HG02884 (cell line): ENCODE results near the gene RPS6KB2.

Source experiments
- ATAC-seq: cut with Tn5 transposase; IDR thresholded peaks from one replicate; pipeline ENCODE4 v1.9.1; 2021; ENCODE audit warnings: mild to moderate bottlenecking, moderate library complexity; ENCODE audit not compliant: unreplicated experiment

Gene RPS6KB2

GRCh38 chr11:67441098-67441563, 12.8 kb downstream of the RPS6KB2 start:
- ATAC-seq, result no peak

DNA sequence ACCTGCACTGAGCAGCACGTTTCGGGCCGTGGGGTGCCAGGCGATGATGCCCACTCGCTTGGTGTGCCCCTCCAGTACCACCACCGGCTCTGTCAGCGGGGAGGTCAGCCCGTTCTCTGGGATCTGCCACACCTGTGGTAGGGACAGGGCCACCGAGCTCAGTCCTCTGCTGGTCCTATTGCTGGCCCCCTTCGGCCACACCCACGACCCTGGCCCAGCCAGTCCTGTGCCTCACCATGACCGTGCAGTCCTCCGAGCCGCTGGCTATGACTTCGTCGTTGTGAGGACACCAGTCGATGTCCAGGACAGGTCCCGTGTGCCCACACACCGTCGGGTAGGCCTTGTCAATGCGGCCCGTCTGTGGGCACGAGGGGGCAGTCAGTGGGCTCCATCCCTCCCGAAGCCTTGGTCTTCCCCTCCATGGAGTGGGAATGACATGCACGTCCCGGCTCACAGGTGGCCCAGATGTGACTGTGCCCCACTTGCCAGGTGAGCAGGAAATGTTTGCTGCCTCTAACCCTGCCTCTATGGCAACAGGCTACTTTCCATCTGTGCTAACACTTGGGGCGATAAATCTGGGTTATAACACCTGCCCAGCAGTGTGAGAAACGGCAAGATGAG, 13.5 kb downstream of the RPS6KB2 start:
- no peak for ATAC-seq

DNA sequence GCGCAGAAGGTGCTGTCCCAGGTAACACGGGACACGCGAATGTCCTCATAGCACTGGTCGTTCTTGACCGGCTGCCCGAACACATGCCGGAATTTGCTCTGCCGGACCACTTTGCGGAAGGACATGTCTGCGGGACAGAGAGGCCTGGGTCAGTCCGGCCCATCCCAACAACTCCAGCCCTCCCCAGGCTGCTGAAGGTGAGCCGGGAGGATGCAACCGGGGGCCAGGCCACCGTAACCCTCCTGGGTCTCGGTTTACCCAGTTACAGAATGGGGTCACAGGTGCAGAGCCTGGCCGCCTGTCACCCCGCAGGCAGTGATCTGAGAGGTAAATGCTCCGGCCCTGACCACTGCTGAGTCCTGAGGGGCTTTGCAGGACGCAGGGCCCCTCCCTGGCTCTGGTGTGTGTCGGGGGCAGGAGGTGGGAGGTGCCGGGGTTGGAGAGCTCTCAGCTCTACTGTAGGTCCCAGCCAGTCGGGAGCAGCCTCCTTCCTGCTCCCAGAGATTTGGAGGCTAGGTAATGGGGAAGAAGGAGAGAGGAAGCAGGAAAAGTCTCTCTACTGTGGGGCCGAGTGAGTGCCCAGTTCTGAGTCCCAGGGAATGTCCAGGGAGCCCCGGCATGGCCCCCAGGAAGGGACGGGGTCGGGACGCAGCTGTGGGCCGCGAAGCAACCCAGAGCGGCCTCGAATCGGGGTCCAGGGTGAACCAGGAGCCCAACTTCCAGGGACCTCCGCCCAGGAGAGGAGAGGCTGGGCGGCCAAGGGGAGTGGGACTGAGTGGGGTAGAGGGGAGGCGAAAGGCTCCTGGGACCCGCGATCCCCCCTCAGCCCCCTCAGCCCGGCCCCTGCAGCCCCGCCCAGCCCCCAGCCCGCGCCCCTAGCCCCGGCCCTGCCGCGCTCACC, 14.5 kb downstream of the RPS6KB2 start:
- no peak for ATAC-seq

GRCh38 chr11:67445515-67445914, 17.2 kb downstream of the RPS6KB2 start:
- ATAC-seq, result no peak

- no peak for ATAC-seq
Observed at GRCh38 chr11:67448220-67448609, 19.9 kb downstream of the RPS6KB2 start.

DNA sequence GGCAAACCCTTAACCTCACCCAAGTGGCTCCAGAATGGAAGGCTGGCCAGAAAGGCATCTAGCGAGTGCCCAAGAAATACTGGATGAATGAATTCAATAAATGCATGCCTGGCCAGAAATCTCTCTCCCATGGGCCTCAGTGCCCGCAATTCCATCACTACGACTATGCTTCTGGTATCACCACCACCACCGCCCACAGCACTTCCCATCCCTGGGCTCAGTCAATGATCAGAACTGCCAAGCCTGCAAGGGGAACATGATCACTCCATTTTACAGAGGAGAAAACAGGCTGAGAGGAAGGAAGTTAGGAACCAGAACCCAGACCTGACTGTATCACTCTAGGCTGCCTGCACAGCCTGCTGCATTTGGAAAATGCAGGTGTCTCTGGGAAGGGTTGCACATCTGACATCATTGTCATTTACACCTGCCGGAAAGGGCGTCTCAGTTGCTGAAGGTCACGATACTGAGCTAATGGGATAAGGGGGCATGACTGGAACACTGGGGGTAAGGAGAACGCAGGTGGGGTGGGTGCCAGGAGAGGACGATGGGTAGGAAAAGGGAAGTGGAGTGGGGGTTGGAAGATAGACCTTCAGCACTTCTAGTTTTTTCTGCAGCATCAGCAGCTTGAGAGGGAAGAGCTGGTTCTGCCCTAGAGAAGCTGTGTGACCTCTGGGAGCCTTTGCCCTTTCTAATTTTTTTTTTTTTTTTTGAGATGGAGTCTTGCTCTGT, 21.0 kb downstream of the RPS6KB2 start:
- ATAC-seq, result no peak

DNA sequence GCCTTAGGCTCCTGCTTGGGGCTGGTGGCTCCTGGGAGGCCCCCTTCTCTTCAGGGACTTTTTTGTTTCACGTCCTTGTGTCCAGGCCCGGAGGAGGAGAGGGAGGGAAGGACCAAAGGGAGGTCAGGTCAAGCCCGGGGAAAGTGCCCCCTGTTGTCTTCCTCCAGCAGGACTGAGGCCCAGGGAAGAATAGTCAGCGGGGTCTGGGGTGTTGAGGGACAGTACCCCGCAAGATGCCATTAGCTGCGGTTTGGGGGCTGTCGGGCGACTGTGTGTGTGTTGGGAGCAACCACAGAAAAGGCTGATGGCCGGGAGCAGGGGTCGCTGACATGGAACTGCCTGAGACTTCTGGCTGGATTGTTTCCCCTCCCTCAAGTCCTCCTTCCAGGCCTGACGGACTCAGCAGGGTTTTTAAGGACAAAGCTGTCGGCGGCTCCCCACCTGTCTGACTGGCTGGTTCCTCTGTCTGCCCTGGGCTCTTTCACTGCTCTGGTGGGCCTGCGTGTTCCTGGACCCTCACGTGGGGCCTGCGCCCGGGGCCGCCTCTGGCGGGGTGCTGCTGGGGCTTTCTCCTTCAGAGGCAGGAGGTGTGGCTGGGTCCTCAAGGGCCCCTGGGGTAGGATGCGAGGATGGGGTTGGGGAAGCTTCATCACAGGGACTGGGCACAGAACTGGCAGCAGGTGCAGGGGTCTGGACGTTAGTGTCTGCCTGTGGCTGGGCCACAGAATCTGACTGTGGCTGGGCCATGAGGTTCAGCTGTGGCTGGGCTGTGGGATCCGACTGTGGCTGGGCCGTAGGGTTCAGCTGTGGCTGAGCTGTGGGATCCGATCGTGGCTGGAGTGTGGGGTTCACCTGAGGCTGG, 22.7 kb downstream of the RPS6KB2 start:
- no peak for ATAC-seq

GRCh38 chr11:67451658-67451976, 23.3 kb downstream of the RPS6KB2 start:
- no peak for ATAC-seq

- ATAC-seq, result no peak
Observed at GRCh38 chr11:67452141-67452952, 24.1 kb downstream of the RPS6KB2 start, which contains the start of gene GPR152. TSS of gene GPR152 (minus strand) at chr11:67452729. CDS start at chr11:67452724, 5 bp downstream.

GRCh38 chr11:67453816-67454732, 25.8 kb downstream of the RPS6KB2 start:
- ATAC-seq, result no peak

- no peak for ATAC-seq
Observed at GRCh38 chr11:67455054-67455453, 26.8 kb downstream of the RPS6KB2 start, which contains the start of gene CABP4. TSS of gene CABP4 (plus strand) at chr11:67455354. CDS start at chr11:67455424, 70 bp downstream.

GRCh38 chr11:67456068-67456705, 27.9 kb downstream of the RPS6KB2 start:
- no peak for ATAC-seq

GRCh38 chr11:67457453-67457852, 29.2 kb downstream of the RPS6KB2 start:
- no peak for ATAC-seq

DNA sequence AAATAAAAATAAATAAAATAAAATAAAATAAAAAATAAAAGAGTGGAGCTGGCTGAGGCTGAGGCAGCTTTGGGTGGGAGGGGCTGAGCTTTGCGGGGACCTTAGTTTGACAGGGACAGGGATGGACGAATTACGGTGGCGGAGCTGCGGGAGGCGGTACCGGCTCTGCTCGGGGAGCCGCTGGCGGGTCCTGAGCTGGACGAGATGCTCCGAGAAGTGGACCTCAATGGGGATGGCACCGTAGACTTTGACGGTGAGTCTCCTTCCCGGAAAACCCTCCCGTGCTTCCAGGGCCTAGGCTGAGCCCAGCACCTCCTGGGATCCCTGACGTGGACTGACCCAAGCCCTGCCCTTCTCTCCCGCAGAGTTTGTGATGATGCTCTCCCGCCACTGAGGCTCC, 30.0 kb downstream of the RPS6KB2 start:
- no peak for ATAC-seq

DNA sequence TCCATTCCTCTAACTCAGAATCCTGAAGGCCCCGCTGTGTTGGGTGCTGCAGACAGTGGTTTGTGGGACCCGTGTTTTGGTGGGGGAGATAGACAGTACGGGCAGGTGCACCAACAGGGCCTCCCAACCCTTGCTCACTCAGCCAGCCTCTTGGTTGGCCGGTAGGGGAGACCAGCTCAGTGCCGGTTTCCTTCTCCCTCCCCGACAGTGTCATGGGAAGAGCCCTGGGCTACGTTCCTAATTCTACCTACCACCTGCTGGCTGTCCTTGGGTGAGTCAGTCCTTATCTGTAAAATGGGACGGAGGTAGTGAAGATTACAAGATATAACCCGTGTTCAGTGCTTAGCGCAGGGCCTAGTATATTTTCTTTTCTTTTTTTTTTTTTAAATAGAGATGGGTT, 34.9 kb downstream of the RPS6KB2 start:
- ATAC-seq, result no peak

DNA sequence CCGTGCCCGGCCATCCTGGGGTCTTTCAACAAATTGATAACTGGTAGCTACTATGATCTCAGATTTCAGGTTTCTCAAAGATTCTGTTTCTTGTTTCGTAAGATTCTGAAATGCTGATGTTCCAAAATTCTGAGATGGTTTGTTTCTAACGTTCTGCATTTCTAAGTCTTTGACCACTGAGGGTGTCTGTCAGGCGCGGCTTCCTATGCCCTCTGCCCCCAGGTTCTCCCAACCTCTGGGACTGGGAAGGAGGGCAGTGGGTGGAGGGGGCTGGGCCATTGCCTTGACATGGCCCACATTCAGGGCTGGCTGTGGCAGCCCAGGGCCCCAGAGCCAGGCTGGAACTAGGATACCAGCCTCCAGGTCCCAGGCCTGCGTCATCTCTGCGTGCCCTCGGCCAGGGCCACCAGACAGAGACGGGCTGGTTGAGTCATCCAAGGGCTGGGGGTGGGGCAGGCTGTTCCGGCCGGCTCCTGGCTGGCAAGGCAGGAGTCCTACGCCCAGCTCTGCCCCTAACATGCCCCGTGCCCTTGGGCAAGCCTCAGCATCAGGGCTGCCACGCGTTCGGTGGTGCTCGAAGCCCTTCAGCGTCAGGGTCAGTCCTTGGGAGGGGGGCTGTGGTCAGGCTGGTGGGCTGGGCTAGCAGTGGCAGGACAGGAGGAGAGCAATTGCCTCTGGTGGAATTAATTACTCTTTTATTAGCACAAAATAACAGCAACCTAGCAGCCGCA, 35.6 kb downstream of the RPS6KB2 start:
- no peak for ATAC-seq

DNA sequence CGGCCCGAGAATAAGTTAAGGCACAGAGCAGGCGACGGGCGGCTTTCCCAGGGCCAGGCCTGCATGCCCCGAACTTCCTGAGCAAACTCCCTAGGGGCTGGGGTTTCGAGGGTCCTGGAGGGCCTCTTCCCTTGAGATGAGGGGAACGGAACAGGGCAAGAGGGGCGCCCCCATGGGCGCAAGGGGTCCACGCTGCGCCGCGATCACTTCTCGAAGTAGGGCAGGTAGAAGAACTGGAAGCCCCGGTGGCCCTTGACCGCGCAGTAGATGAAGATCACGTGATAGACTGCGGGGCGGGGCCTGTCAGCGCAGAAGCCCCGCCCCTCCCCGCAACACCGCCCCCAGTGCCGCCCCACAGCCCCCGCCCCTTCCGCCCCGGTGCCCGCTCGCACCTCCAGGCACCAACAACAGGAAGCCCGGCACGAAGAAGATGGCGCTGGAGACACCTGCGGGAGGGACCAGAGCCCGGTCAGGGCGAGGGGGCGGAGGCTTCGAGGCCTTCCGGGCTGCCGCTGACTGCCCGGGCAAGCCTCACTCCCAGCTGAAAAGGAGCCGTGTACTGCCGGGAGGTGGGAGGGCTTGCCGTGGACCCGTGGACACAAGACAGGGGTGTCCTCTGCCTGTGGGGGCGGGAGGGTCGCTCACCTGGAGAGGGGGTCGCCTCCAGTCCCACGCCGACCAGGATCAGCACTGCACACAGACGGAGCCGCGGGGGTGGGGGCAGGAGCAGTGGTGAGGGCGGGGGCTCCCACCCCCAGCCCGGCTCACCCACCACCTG, 36.3 kb downstream of the RPS6KB2 start:
- ATAC-seq, result no peak
